CD4-positive, alpha-beta T cell (primary cell): ENCODE measurements around the gene TTC8. TPM values are rescaled to one million over a fixed set of nuclear protein-coding genes. Genes with fewer than 3 reads are reported as not detected.

ENCODE experiments used
- ATAC-seq: fragments of 200-7000 bp; cut with Tn5 transposase; one replicate; pipeline ENCODE4 v1.10.0; 2022; ENCODE audit warnings: mild to moderate bottlenecking; ENCODE audit not compliant: poor library complexity
- CTCF ChIA-PET: fragments of 350-600 bp; sonication (Branson Sonifier 250); formaldehyde crosslinking; loops from one replicate; lab custom pipeline; 2021; ENCODE audit warnings: antibody characterized with exemption, inconsistent platforms; lab: Charles Lee
- POLR2A ChIA-PET: fragments of 350-600 bp; sonication (Branson Sonifier 250); formaldehyde crosslinking; loops from one replicate; lab custom pipeline; 2021; ENCODE audit warnings: antibody characterized with exemption, inconsistent platforms; lab: Charles Lee
- DNase-seq, 14 experiments: peaks; one replicate each; pipeline ENCODE4 v3.0.0-alpha.2; 2013 to 2020; ENCODE audit warnings: mixed read lengths in 2 of 14
- H3K27ac ChIP-seq, 2 donors: one replicate each; pipeline versions ENCODE4 v1.5.1 to v1.7.0; 2013; ENCODE audit warnings: low read length in 2 of 2, low read depth in 1 of 2, mild to moderate bottlenecking in 1 of 2
- H3K27me3 ChIP-seq, 2 experiments: 1 replicate in 1 of 2; 2 replicates in 1 of 2; pipeline versions ENCODE4 v1.6.1 to v1.7.0; 2013; ENCODE audit warnings: low read length in 2 of 2, control low read depth in 1 of 2, mild to moderate bottlenecking in 1 of 2, moderate library complexity in 1 of 2; ENCODE audit not compliant: insufficient read depth in 2 of 2, control insufficient read depth in 1 of 2
- H3K36me3 ChIP-seq: one replicate; pipeline ENCODE4 v1.6.1; 2013; ENCODE audit warnings: low read length, control low read depth; ENCODE audit not compliant: insufficient read depth
- H3K4me1 ChIP-seq: one replicate; pipeline ENCODE4 v1.6.1; 2013; ENCODE audit warnings: low read length, control low read depth; ENCODE audit not compliant: insufficient read depth
- H3K4me3 ChIP-seq: one replicate; pipeline ENCODE4 v1.5.1; 2013; ENCODE audit warnings: mild to moderate bottlenecking, low read length, moderate library complexity
- H3K9me3 ChIP-seq, 2 experiments: 1 replicate in 1 of 2; 2 replicates in 1 of 2; pipeline versions ENCODE4 v1.6.1 to v1.7.0; 2013; ENCODE audit warnings: low read length in 2 of 2, mild to moderate bottlenecking in 2 of 2, control low read depth in 1 of 2, moderate library complexity in 1 of 2; ENCODE audit not compliant: control insufficient read depth in 1 of 2, insufficient read depth in 1 of 2
- H3K27ac Mint-ChIP-seq: one replicate; pipeline ENCODE4 v1.8.0; 2020; ENCODE audit warnings: mixed read lengths
- H3K27me3 Mint-ChIP-seq: one replicate; pipeline ENCODE4 v1.8.0; 2021; ENCODE audit warnings: mixed read lengths
- H3K36me3 Mint-ChIP-seq: one replicate; pipeline ENCODE4 v1.8.0; 2021; ENCODE audit warnings: low read depth, mixed read lengths
- H3K4me1 Mint-ChIP-seq: one replicate; pipeline ENCODE4 v1.8.0; 2021; ENCODE audit warnings: low read depth, mixed read lengths
- H3K4me3 Mint-ChIP-seq: one replicate; pipeline ENCODE4 v1.8.0; 2020; ENCODE audit warnings: mild to moderate bottlenecking, mixed read lengths
- H3K9me3 Mint-ChIP-seq: one replicate; pipeline ENCODE4 v1.8.0; 2020; ENCODE audit warnings: mixed read lengths
- CTCF ChIP-seq: fragments of 200-600 bp; IDR thresholded peaks from one replicate; pipeline ENCODE4 v1.8.0; 2022; ENCODE audit warnings: antibody characterized with exemption, mild to moderate bottlenecking
- intact Hi-C, 2 experiments: fragments of 100-400 bp; cut with DNase I in 1 of 2; cut with micrococcal nuclease in 1 of 2; formaldehyde crosslinking; loops; one replicate each; pipeline versions ENCODE4 v1.15.1 to v1.9.0; 2023 to 2025; cut with DNase I, micrococcal nuclease
- total RNA-seq, 174 experiments: library from RNA in 2 of 174; stranded (reverse) in 2 of 174; gene quantifications; one replicate each; pipeline ENCODE4 v1.2.3 and lab custom pipeline; 2021 to 2026

TTC8 gene
- total RNA-seq, 2 experiments from 2014 or later, result 1.6 to 2.1 TPM

GRCh38 chr14:88791252-88791621 is 33.2 kb upstream of the TTC8 start:
- H3K27ac ChIP-seq, result no peak overlapping the region
- no peak for TF ChIP-seq CTCF
- peaks cover 20% of the 10 kb centered on the region for H3K4me1 Mint-ChIP-seq
- peaks cover 16% of the 10 kb centered on the region for H3K4me1 ChIP-seq
- H3K4me3 ChIP-seq, result peak overlapping the region; percentile 89
- ATAC-seq (no peak), DNase-seq (peak in 1 of 14 experiments; percentile 3)
- H3K36me3 Mint-ChIP-seq, result no peaks in the 10 kb centered on the region
- peak overlapping the region; percentile 95 for H3K4me3 Mint-ChIP-seq
- H3K9me3 ChIP-seq, result no peaks in the 10 kb centered on the region
- H3K27me3 Mint-ChIP-seq, result no peaks in the 10 kb centered on the region
- H3K27ac Mint-ChIP-seq, result peak overlapping the region; percentile 85
- H3K9me3 Mint-ChIP-seq, result peaks cover 3% of the 10 kb centered on the region
- intact Hi-C loops, result loop anchor here in 1 of 2 experiments (2.0 to 5.0 kb wide), 2 partner anchors 34 to 784 kb away; partner anchors contain the start of genes GPR65 and TTC8
- peaks cover 0 to 3% of the 10 kb centered on the region in 2 experiments for H3K27me3 ChIP-seq
- no peaks in the 10 kb centered on the region for H3K36me3 ChIP-seq
- ChIA-PET POLR2A (interaction anchor here (3.2 kb wide), 1 partner anchor 33 kb away, joined by 20 read pairs; the partner anchor contains the start of gene TTC8), CTCF (no interaction called here)

- ChIA-PET POLR2A (interaction anchor here (0.7 to 3.2 kb wide), 3 partner anchors 33 to 112 kb away, joined by 3 to 20 read pairs (median 3); partner anchors contain the start of gene TTC8), CTCF (no interaction called here)
- peak overlapping the region; percentile 95 for H3K4me3 Mint-ChIP-seq
- H3K36me3 ChIP-seq, result no peaks in the 10 kb centered on the region
- peaks cover 0 to 3% of the 10 kb centered on the region in 2 experiments for H3K27me3 ChIP-seq
- peaks cover 16% of the 10 kb centered on the region for H3K4me1 ChIP-seq
- no peak overlapping the region for H3K27ac ChIP-seq
- peak; percentile 5 for ATAC-seq
- no peaks in the 10 kb centered on the region for H3K9me3 ChIP-seq
- H3K9me3 Mint-ChIP-seq, result peaks cover 3% of the 10 kb centered on the region
- peak overlapping the region; percentile 89 for H3K4me3 ChIP-seq
- no peaks in the 10 kb centered on the region for H3K36me3 Mint-ChIP-seq
- H3K27me3 Mint-ChIP-seq, result no peaks in the 10 kb centered on the region
- peaks cover 20% of the 10 kb centered on the region for H3K4me1 Mint-ChIP-seq
- no peak for TF ChIP-seq CTCF
- peak overlapping the region; percentile 85 for H3K27ac Mint-ChIP-seq
- intact Hi-C loops, result loop anchor here (2.0 to 5.0 kb wide), 4 partner anchors 33 to 1163 kb away; partner anchors contain the start of genes EFCAB11 (in 1 of the 2), GPR65 (in 1 of the 2), TDP1 (in 1 of the 2) and TTC8 (in 1 of the 2)
- DNase-seq, result peak in 9 of 14 experiments; percentile 3 to 43 (median 9)
Observed at GRCh38 chr14:88791629-88792472, 32.6 kb upstream of the TTC8 start.

- POLR2A ChIA-PET, result interaction anchor here (0.7 to 3.2 kb wide), 3 partner anchors 32 to 112 kb away, joined by 3 to 20 read pairs (median 3); partner anchors contain the start of gene TTC8
- intact Hi-C loops, result loop anchor here (1.0 to 5.0 kb wide), 4 partner anchors 30 to 1162 kb away; partner anchors contain the start of genes EFCAB11 (in 1 of the 2), GPR65 (in 1 of the 2), TDP1 (in 1 of the 2) and ZC3H14 (in 1 of the 2)
- CTCF ChIA-PET, result no interaction called here
- Histone ChIP-seq H3K4me1 (peaks cover 16% of the 10 kb centered on the region), H3K36me3 (no peaks in the 10 kb centered on the region), H3K9me3 (no peaks in the 10 kb centered on the region), H3K27ac (peak within 1 kb of the TSS in 1 of 2 donors; percentile 61), H3K27me3 (peaks cover 0 to 3% of the 10 kb centered on the region in 2 experiments), H3K4me3 (peak within 1 kb of the TSS; percentile 89)
- peaks cover 20% of the 10 kb centered on the region for H3K4me1 Mint-ChIP-seq
- H3K9me3 Mint-ChIP-seq, result no peaks in the 10 kb centered on the region
- peak; percentile 64 to 93 (median 80) for DNase-seq
- H3K27ac Mint-ChIP-seq, result peak within 1 kb of the TSS; percentile 85
- TF ChIP-seq CTCF, result peak; percentile 24
- H3K4me3 Mint-ChIP-seq, result peak within 1 kb of the TSS; percentile 95
- no peaks in the 10 kb centered on the region for H3K36me3 Mint-ChIP-seq
- H3K27me3 Mint-ChIP-seq, result no peaks in the 10 kb centered on the region
- ATAC-seq, result peak; percentile 87
Observed at GRCh38 chr14:88792473-88793258, 31.8 kb upstream of the TTC8 start, which contains the start of gene EML5. Gene EML5 (minus strand): TSS chr14:88792953. CDS start chr14:88792503, 450 bp downstream.
